HG02678 (cell line): ENCODE results near the gene ALOX5.
"Not testable (repeated sequence)": the region's sequence is repeated elsewhere in the genome, so short reads cannot be mapped to it uniquely, and the experiment has no call there.

Experiments used
- ATAC-seq: cut with Tn5 transposase; IDR thresholded peaks from one replicate; pipeline ENCODE4 v1.9.1; 2021; ENCODE audit warnings: mild to moderate bottlenecking, moderate library complexity; ENCODE audit not compliant: unreplicated experiment

The ALOX5 gene

DNA sequence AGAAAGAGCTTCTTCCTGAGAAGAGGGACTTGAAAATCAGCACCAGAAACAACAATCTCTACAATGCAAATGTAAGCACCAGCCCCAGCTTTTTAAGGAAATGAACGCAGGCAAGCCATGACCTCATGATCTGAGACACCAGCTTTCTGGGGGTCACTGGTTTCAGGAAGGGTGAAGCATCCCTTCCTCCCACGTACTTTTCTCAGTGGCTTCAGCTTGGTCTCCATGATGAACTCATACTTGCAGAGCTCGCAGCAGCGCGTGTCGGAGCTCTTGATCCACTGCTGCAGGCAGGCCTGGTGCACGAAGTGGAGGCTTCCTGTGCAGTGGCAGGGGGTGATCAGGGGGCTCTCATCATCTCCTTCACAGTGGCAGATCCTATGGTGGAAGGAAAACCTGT is 87.0 kb downstream of the ALOX5 start:
- peak; percentile 76 for ATAC-seq

DNA sequence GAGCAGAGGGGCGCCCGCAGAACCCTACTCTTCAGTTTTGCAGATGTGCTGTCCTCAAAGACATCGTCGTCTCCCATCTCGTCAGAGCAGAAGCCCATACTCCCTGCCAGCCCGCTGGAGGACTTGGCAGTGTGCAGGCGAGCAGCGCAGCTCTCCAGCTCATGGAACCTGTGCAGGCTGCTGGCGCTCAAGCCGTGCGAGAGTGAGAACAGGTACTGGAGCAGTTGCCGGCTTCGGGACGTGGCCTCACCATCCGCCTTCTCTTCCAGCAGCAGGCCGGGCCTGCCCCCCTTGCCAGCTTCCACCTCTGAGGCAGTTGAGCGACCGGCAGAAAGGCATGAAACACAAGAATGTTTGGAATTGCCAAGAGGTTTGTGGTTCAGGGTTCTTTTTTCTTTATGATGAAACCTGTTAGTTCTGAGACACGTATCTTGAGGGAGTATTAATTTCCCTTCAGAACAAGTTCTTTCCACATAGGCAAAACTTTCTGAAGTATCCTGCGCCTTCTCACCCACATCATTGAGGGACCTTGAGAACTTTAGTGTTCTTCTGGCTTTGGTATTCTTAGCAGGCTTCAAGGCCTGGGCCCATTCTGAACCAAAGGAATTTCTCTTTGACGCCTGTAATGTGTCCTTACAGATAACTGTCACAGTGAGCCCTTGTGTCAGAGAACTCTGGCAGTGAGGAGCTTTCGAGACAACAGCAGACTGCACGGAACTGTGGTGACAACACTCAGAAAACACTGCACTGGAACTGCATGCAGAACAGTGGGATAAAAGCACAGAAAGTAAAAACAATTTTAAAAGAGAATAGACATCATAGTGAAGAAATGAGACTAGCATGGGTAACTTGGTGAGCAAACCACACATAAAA is 89.5 kb downstream of the ALOX5 start:
- ATAC-seq, result no peak

DNA sequence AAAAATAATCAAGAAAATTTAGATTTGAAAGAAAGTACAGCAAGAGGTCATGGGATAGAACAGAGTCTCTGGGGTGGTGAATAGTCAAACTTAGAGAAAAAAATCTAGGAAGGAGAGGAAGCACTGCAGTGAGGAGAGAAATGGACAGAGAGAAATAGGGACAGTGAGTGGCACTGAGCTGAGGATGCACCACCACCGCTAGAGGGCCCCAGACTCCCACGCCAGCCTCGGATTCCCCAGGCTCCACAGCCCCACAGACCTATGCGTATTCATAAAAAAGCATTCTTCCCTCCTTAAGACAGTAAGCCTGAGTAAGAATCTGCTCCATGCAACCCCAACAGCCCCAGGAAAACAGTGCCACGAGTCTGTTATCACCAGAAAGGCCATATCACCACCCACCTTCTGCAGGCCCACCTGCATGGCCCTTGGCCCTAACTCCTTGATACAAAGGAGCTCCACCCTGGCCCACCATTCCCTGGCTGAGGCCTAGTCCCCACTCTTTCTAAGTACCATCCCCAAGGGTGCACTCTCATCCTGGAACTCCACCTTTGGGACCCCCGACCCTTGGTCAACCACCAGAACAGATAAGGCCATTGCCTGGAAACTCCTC is 91.0 kb downstream of the ALOX5 start:
- peak; percentile 42 for ATAC-seq

DNA sequence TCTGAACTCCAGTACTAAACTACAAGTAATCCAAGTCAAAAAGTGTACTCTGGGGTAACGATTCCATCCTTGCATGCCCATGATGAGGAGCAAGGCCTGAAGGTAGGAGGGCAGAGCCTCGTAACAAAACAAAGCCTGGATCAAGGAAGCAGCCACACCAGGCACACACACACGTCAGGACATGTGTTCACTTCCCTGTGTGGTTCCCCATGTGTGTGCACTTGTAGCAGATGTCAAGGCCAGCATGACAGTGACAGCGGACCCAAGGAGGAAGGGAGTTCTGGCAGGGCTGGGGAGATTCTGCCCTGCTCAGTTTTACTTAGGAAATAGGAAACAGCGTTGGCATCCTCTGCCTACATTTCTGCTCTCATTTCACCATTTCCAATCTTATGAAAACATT is 92.8 kb downstream of the ALOX5 start:
- no peak for ATAC-seq

DNA sequence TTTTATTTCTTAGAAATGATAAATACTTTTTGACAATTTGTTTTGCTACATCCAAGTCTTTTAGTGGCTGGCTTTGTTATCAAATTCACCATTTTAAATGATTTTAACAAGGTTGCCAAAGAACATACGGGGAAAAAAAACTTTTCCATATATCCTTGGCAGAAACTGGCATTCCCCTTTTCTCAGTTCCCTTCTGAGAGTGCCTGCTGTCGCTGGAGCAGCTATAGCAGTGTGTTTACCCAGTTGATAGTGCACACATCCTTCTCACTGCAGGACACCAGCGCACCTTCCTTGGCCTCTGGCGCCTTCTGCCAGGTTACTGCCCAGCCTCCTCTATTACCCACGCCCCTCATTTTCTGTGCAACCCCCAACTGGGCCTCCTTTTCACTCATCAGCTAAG is 94.1 kb downstream of the ALOX5 start:
- no peak for ATAC-seq

DNA sequence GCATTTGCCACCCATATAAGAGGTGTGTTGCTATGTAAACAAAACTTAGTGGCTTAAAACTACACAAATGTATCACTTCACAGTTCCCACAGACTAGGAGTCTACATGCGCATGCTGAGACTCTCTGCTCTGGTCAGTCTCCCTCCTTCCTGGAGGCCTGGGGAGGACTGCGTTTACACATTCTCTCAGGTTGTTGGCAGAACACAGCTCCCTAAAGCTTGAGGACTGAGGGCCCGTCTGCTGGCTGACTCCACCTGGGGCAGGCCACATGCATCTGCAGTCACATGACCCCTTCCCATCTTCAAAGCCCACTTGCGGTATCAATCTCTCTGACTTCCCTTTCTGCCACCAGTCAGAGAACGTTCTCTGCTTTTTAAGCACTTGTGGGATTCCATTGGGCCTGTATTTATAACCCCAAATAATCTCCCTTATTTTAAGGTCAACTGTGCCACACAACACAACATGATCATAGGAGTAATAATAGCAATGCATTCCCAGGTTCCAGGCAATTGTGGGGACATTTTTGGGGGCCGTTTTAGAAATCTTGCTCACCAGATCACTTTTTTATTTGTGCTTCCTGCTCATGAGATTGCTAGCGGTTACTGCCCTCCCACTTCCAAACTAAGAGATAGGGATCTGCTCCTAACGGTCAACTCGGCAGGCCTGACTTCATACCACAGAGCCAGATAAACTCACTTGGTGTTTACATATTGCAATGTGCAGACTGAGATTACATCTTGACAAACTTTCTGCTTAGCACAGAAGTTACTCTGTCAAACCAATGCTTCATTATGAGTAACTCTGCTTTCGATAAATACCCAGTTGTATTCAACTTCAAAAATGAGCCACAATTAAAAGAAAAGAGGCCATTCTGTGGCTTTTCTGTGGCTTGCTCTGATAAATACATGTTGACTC is 96.3 kb downstream of the ALOX5 start:
- ATAC-seq, result no peak

DNA sequence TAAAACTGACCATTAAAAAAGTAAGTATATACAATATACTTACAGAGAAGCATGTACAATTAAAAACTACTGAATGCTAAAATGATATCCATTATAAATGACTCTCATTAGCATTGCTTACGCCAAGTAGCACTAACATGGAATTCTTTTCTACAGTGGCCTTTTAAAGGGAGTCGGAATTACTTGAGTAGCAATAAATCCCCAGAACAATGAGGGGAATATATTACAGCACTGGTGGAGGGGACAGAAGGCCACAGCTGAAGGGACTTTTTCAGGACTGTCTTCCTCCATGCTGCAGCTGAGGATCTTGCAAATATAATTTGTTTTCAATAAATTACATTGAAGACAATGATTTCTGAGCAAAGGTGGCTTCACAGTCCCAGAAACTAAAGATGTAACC is 97.0 kb downstream of the ALOX5 start:
- no peak for ATAC-seq

DNA sequence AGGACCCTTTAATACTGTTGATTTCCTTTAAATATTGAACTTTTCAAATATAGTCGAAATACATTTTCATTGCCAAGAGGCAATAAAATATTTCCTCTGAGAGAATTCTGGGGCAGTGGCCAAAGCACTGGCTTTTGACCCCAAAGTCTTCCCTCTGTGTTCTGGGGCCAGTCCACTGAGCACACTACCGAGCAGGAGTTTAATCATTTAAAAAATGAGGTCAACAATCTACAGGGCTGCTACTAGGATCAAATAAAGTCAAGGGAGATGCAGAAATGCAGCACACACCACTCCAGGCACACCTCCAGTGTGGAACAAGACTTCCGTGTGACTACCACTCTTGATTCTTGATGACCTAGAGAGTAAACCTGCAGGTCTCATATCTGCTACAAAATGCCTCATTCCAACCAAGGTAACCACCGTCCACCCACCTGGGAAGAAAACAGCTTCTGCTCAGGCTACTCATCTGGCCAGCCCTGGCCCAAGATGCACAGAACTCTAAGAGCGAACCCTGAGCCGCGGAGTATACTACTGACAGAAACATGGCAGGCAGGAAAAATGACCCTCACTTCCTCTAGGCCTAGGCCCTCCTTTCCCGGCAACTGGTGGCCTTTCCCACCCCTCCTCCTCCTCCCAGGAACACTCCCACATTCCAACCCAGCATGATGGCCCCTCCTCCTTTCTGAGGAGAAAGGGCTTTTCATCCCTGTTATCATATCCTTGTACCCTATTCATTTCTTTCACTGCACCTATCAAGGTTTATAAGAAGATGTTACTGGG is 97.7 kb downstream of the ALOX5 start:
- ATAC-seq, result no peak

DNA sequence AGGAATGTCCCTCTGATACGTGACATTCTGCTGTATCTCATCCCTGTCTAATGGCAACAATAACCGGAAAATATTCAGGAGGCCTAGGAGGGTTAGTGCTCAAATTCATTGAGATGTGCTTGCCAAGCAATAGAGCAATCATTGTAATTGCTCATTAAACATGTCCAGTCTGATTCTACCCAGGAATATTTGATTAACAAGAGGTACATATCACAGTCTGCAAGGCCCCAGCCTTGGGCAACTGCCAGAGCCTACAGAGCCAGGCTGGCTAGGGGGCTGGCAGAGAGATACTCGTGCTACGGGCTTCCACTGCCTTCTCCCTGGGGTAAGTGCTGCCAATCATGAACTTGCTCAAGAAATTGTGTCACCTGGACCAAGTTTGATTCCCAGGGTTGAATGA is 99.1 kb downstream of the ALOX5 start:
- no peak for ATAC-seq

DNA sequence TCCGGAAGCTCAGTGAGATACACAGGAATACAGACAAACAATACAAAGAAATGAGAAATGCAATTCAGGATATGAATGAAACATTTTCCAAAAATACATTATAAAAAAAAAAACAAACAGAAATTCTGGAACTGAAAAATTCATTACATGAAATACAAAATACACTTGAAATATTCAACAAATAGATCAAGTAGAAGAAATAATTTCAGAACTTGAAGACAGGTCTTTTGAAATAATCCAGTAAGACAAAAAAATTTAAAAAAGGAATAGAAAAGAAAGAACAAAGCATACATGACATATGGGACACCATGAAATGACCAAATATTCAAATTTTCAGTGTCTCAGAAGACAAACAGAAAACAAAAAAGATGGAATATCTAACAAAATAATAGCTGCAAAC is 102.5 kb downstream of the ALOX5 start:
- ATAC-seq, result no peak

DNA sequence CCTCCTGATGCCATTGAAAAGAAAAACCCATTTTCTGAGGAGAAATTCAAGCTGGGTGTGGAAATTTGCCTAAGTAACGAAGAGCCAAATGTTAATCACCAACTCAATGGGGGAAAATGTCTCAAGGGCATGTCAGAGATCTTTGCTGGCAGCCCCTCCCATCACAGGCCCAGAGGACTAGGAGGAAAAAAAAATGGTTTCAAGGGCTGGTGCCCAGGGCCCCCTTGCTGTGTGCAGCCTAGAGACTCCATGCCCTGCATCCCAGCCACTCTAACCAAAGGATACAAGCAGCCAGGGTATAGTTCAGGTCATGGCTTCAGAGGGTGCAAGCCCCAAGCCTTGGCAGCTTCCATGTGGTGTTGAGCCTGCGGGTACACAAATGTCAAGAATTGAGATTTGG is 106.3 kb downstream of the ALOX5 start:
- ATAC-seq, result no peak

DNA sequence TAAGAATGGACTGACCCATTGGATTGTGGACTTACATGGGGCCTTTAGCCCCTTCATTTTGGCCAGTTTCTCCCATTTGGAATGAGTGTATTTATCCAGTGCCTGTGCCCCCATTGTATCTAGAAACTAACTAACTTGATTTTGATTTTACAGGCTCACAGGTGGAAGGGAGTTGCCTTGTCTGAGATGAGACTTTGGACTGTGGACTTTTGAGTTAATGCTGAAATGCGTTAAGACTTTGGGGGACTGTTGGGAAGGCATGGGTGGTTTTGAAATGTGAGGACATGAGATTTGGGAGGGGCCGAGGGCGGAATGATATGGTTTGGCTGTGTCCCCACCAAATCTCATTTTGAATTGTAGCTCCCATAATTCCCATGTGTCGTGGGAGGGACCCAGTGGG is 107.1 kb downstream of the ALOX5 start:
- ATAC-seq, result not testable (repeated sequence)

DNA sequence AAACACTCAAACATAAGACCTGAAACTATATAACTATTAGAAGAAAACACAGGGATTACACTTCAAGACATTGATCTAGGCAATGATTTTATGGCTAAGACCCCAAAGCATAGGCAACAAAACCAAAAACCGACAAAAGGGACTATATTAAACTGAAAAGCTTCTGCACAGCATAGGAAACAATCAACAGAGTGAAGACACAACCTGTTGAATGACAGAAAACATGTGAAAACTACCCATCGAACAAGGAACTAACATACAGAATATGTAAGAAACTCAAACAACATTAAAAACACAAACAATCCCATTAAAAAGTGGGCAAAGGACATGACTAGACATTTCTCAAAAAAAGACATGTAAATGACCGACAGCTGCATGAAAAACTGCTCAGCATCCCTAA is 109.0 kb downstream of the ALOX5 start:
- no peak for ATAC-seq

DNA sequence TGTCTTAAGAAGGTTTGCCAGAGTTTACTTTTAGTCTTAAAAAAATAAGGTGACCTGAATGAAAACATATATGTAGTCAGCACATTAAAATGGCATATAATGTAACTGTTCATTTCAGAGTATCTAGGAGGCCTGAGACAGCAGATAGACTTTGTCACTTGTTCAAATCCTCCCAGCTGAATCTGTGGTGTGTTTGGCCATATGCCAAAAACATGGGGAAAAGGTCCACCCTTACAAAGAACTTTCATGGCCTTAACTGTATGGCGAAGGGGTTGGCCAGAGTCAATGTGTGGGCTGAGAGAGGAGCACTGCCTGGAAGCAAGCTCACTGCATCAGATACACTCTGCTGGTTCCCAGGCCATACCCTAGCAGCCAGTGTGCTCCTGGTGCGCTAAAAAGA is 113.7 kb downstream of the ALOX5 start:
- ATAC-seq, result no peak

DNA sequence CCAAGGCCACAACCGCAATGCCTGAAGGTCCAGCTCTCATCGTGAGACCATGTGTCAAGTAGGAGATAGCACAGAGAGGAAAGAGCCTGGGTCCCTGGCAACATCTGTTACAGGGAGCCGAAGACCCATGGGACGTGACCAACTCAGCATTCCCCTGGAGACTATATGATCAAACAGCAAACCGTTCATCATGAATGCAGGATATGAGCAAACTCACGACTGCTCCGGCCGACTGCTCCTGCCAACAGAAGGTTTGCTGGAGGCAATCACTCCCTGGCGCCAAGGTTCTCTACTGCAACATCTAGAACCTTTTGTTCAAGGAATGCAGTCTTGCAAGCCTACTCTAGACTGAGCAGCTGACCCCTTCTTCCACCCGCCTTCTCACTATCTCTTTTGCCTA is 114.3 kb downstream of the ALOX5 start:
- ATAC-seq, result no peak

DNA sequence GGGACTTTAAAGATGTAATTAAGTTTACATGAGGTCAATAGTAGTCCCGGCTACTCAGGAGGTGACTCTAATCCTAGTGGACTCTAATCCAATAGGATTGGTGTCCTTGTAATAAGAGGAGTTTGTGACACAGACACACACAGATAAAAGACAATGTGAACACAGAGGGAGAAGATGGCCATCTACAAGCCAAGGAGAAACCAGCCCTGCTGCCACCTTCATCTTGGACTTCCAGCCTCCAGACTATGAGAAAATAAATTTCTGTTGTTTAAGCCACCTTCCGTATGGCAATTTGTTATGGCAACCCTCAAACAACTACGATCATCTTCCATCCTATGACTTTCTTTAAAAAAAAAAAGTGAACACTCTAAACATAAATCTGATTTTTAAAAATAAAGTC is 116.3 kb downstream of the ALOX5 start:
- no peak for ATAC-seq

DNA sequence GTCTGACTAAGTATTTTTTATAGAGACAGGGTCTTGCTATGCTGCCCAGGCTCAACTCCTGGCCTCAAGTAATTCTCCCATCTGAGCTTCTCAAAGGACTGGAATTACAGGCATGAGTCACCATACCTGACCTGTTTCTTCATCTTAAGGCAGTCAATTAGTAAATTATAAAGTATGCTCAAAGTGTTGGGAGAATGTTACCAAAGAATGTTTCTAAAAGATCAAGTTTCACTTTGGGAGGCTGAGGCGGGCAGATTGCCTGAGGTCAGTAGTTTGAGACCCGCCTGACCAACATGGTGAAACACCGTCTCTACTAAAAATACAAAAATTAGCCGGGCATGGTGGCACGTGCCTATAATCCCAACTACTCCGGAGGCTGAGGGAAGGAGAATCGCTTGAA is 117.0 kb downstream of the ALOX5 start:
- ATAC-seq, result no peak
